Keratinocyte (primary cell): ENCODE data around the gene KCNH1.

Experiments used
- CTCF ChIP-seq, 3 experiments: IDR thresholded peaks in 1 of 3; conservative IDR thresholded peaks in 1 of 3; optimal IDR thresholded peaks in 1 of 3; 2 replicates in 2 of 3; 3 replicates in 1 of 3; pipeline versions ENCODE3 to v1.5.1; 2011; ENCODE audit warnings: low read length in 3 of 3, mild to moderate bottlenecking in 3 of 3, moderate library complexity in 2 of 3, control low read depth in 1 of 3, inconsistent platforms in 1 of 3; ENCODE audit not compliant: insufficient read depth in 2 of 3; ENCODE audit errors: extremely low read depth in 1 of 3
- EZH2 ChIP-seq: IDR thresholded peaks from one replicate; pipeline ENCODE4 v1.6.1; 2012; ENCODE audit warnings: inconsistent platforms, mild to moderate bottlenecking, low read length, moderate library complexity

- TF ChIP-seq CTCF (optimal IDR thresholded peaks at IDR 0.05 in 1 of 3, IDR thresholded peaks at IDR 0.05 in 1 of 3, conservative IDR thresholded peaks at IDR 0.05 in 1 of 3; ENCODE audit: extremely low read depth in 1 of 3, insufficient read depth in 2 of 3, low read length in 3 of 3), result no peak
- no peak for TF ChIP-seq EZH2
Measured at GRCh38 chr1:210908257-210908656, 225.7 kb downstream of the KCNH1 start.
